GM18951 (cell line): ENCODE data around the gene RNF130.

Experiments
- POLR2A ChIP-seq: IDR thresholded peaks from 4 replicates; pipeline ENCODE4 v1.6.1; 2011; ENCODE audit warnings: mild to moderate bottlenecking; ENCODE audit not compliant: insufficient read length, insufficient read depth; ENCODE audit errors: extremely low read depth
- in situ Hi-C: fragments of 300-500 bp; cut with MboI; formaldehyde crosslinking; loops from one replicate; pipeline ENCODE4 v1.12.0; 2022; ENCODE audit warnings: low sequenced_read_pairs, mixed read lengths, inconsistent platforms; ENCODE audit not compliant: unreplicated experiment

RNF130 gene, protein sequence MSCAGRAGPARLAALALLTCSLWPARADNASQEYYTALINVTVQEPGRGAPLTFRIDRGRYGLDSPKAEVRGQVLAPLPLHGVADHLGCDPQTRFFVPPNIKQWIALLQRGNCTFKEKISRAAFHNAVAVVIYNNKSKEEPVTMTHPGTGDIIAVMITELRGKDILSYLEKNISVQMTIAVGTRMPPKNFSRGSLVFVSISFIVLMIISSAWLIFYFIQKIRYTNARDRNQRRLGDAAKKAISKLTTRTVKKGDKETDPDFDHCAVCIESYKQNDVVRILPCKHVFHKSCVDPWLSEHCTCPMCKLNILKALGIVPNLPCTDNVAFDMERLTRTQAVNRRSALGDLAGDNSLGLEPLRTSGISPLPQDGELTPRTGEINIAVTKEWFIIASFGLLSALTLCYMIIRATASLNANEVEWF

GRCh38 chr5:180071531-180072255 is at the start of gene RNF130:
Gene RNF130 (minus strand): TSS chr5:180071759. CDS start chr5:180071702, 57 bp downstream.
- TF ChIP-seq POLR2A = no peak
- in situ Hi-C loops = no loop called here

DNA sequence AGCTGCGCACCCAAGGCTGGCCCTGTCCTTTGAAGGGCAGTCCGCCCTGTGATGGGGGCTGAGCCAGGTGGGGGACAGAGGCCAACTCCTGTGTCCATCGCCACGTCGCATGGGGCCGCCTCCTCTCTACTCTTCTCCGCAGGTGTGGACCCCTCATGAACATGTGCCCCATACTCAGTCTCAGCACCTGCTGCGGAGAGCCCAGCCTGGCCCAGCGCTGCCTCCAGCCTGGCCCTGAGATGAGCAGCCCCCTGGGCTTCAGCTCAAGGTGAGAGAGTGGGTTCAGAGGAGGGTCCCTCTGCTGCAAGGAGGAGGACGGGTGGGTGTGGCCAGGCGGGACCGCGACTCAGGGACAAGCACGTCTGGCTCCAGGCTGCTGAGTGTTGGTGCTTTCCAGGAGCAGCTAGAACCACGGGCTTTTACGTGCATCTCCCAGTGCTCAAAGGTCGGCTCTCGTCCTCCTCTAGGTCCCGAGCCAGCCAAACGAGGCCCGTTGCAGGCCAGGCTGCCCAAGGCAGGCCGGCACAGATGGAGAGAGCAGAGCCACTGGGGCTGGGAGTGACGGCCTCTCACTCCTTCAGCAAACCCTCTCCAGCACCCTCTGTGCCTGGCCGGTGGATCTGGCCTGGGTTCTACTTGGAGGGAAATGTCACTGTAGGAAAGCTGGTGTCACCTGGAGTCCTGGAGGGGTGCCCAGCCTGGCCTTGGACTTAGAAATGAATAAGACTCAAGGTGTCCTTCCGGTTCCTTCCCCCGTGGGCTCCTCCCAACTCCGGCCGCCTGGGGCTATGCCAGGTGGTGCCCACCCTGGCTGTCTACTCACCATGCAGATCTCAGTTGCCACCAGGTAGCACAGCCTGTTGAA is 48.9 kb upstream of the RNF130 start:
- in situ Hi-C loops = no loop called here
- no peak for TF ChIP-seq POLR2A

DNA sequence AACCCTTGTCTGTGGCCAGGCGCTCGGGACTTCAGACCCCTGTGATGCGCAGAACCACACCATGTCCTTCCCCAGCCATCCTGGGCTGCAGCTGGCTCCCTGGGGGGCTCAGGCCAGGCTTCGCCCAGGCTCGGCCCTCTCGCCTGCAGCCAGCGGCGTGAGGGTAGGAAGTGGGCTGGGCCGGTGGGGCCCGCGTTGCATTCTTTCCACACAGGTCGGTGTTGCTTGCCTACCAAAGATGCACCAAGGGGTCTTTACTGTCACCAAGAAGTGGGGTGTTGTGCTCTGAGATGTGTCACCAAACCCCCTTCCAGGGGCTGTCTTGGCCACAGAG is 48.3 kb upstream of the RNF130 start:
- TF ChIP-seq POLR2A = no peak
- in situ Hi-C loops = no loop called here

DNA sequence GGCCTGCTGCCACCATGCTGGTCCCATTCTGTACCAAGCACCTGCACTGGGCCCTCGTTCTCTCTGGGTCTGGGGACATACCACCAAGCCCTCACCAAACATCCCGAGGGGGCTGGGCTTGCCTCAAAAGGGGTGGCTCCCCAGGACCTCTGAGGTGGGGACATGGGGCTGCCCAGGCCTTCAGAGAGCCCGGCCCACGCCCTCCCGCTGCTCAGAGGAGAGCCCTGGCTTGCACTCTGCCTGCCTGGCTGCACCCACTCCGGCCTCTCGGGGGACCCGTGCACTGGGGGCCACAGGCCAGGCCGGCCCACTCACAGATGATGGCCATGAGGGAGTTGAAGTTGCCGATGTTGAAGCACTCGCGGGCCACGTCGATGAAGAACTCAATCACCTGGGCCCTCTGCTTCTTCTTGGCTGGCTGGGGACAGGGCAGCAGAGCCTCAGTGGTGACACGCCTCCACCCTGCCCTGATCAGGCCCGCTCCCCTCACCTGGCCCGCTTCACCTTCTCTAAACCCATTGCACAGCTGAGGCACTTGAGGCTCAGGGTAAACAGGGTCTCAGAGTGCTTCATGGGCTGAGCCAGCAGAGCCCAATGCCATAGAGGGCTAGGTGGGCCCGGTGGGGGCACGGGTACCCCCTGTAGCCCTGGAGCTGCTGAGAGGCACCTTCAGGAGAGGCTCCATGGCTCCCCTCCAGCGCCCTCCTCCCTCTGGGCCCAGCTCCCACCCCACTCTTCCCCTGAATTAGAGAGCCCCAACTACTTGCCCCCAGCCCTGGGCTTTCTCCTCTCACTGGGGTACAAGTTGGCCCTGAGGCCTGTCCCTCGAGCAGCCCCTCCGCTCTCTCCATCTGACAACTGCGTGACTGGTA is 47.7 kb upstream of the RNF130 start:
- no peak for TF ChIP-seq POLR2A
- in situ Hi-C loops = no loop called here

GRCh38 chr5:180118391-180118791 is 46.8 kb upstream of the RNF130 start:
- no peak for TF ChIP-seq POLR2A
- in situ Hi-C loops = no loop called here

- TF ChIP-seq POLR2A = no peak
- in situ Hi-C loops = no loop called here
Measured at GRCh38 chr5:180117000-180117725, 45.6 kb upstream of the RNF130 start.

- no peak for TF ChIP-seq POLR2A
- in situ Hi-C loops = no loop called here
Measured at GRCh38 chr5:180116077-180116999, 44.8 kb upstream of the RNF130 start.

- in situ Hi-C loops = no loop called here
- no peak for TF ChIP-seq POLR2A
Measured at GRCh38 chr5:180115326-180116076, 43.9 kb upstream of the RNF130 start.

DNA sequence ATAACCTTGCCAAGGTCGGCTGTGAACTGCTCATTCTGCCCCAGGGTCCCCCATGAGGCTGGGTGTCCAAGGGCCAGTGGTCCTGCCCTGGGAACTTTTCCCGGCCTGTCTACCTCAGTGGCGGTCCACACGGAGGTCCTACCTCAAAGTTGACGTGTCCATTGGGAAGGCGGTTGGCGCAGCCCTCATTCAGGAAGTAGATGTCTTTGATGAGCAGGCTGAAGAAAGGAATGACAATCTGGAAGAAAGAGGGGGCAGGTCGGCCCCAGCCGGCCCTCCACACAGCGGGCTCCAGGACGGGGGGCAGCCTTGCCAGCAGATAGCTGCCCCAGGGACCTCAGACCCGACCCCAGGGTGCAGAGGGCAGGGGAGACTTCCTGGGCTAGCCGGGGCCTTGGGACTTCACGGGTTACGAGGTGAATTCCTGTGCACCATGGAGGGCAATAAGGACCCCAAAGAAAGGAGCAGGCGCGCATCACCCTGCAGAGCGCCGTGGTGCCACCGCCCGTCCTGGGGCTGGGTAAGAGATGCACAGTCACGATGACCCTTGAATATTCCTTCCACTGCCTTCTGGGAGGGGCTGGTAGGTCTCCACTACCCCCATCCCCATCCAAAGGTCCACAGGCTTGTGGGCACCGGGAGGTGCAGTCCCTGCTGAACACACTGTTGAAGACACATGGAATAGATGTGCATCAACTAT is 42.9 kb upstream of the RNF130 start:
- in situ Hi-C loops = no loop called here

DNA sequence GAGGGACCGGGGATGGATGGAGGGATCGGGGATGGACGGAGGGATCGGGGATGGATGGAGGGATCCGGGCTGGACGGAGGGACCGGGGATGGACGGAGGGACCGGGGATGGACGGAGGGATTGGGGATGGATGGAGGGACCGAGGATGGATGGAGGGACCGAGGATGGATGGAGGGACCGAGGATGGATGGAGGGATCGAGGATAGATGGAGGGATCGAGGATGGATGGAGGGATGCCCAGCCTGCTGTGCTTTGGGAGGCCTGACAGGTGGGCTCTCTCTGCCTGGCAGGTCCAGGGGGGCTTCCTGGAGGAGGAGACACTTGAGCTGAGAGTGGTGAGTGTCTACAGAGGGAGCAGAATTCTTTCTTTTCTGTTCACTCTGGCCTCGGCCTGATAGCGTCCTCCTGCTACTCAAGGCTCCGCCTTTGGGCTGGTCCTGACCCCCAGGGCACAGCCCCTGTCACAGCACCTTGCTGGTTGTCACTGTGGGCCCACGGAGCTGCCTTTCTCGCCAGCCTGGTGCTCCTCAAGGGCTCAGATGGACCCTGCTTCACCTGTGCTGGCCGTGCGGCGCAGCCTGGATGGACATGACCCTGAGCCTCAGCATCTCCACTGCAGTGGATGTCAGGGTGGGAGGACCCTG is 42.2 kb upstream of the RNF130 start:
- in situ Hi-C loops = no loop called here
- no peak for TF ChIP-seq POLR2A

More for the DNA sequence above, 42.9 kb upstream of the RNF130 start:
- TF ChIP-seq POLR2A = no peak
